ENCODE data around the gene CHMP6. TPM values are rescaled to one million over a fixed set of nuclear protein-coding genes. Genes with fewer than 3 reads are reported as not detected.
"Not testable (repeated sequence)": the region's sequence is repeated elsewhere in the genome, so short reads cannot be mapped to it uniquely, and the experiment has no call there.

Gene CHMP6
- total and polyA plus RNA-seq, 2 donors, result 13.1 to 36.2 TPM

DNA sequence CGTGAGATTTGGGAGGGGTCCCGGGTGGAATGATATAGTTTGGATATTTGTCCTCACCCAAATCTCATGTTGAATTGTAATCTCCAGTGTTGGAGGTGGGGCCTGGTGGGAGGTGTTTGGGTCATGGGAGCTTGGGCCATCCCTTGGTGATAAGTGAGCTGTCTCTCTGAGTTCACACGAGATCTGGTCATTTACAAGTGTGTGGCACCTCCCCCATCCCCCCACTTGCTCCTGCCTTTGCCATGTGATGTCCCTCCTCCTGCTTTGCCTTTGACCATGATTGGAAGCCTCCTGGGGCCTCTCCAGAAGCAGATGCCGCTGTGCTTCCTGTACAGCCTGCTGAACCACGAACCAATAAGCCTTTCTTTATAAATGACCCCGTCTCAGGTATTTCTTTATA, 22.0 kb downstream of the CHMP6 start:
- no peak overlapping the region for H3K27ac ChIP-seq (ENCODE audit: low read depth)
- WGBS, result 69% methylated on average over 6 of the region's 6 CpGs
- no peak for DNase-seq (ENCODE audit: extremely low spot score)
- no peaks in the 10 kb centered on the region for H3K36me3 ChIP-seq (ENCODE audit: insufficient read depth)
- no peak overlapping the region for H3K4me3 ChIP-seq (ENCODE audit: low read depth, low read length)
- H3K4me1 ChIP-seq (ENCODE audit: insufficient read depth), result no peaks in the 10 kb centered on the region

DNA sequence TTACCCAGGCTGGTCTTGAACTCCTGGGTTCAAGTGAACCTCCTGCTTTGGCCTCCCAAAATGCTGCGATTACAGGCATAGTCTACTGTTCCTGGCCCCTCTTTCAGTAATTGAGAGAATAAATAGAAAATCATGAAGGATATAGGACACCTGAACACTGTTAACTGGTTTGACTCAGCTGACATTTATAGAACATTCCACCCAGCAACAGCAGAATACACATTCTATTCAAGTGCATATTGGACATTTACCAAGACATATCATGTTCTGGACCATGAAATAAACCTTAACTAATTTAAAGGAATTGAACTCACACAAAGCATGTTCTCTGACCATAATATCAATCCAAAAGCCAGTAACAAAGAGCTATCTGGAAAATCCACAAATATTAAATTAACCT, 23.5 kb downstream of the CHMP6 start:
- DNase-seq (ENCODE audit: extremely low spot score), result no peak
- Histone ChIP-seq H3K36me3 (ENCODE audit: insufficient read depth) (no peaks in the 10 kb centered on the region), H3K4me3 (ENCODE audit: low read depth, low read length) (no peak overlapping the region), H3K27ac (ENCODE audit: low read depth) (no peak overlapping the region), H3K4me1 (ENCODE audit: insufficient read depth) (no peaks in the 10 kb centered on the region)
- 63% methylated on average over 1 of the region's 1 CpG for WGBS

DNA sequence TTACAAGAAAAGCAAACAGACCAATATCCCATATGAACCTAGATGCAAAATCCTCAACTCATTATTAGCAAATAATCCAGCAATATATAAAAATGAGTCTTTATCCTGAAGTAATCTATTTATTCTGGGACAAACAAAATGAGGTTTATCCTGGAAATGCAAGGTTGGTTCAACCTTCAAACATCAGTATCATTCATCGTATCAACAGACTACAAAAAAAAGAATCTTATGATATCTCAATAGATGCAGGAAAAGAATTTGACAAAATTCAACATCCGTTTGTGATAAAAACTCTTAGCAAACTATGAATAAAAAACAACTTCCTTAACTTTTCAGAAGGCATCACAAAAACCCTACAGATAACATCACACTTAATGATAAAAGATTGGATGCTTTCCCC, 24.9 kb downstream of the CHMP6 start:
- no peak for DNase-seq (ENCODE audit: extremely low spot score)
- H3K4me3 ChIP-seq (ENCODE audit: low read depth, low read length), result no peak overlapping the region
- H3K27ac ChIP-seq (ENCODE audit: low read depth), result no peak overlapping the region
- 90% methylated on average over 2 of the region's 2 CpGs for WGBS
- no peaks in the 10 kb centered on the region for H3K4me1 ChIP-seq (ENCODE audit: insufficient read depth)
- H3K36me3 ChIP-seq (ENCODE audit: insufficient read depth), result no peaks in the 10 kb centered on the region

DNA sequence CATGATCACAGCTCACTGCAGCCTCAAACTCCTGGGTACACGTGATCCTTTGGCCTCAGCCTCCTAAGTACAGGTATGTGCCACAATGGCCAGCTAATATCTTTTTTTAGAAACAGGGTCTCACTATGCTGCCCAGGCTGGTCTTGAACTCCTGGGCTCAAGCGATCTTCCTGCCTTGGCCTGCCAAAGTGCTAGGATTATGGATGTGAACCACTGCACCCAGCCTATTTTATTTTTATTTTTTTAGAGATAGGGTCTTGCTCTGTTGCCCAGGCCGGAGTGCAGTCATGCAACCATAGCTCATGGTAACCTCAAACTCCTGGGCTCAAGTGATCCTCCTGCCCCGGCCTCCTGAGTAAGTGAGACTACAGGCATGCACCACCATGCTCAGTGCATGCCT, 25.7 kb downstream of the CHMP6 start:
- DNase-seq (ENCODE audit: extremely low spot score); H3K36me3 ChIP-seq (ENCODE audit: insufficient read depth); H3K27ac ChIP-seq (ENCODE audit: low read depth); H3K4me1 ChIP-seq (ENCODE audit: insufficient read depth); H3K4me3 ChIP-seq (ENCODE audit: low read depth, low read length): not testable (repeated sequence)
- WGBS, result 95% methylated on average over 4 of the region's 4 CpGs

DNA sequence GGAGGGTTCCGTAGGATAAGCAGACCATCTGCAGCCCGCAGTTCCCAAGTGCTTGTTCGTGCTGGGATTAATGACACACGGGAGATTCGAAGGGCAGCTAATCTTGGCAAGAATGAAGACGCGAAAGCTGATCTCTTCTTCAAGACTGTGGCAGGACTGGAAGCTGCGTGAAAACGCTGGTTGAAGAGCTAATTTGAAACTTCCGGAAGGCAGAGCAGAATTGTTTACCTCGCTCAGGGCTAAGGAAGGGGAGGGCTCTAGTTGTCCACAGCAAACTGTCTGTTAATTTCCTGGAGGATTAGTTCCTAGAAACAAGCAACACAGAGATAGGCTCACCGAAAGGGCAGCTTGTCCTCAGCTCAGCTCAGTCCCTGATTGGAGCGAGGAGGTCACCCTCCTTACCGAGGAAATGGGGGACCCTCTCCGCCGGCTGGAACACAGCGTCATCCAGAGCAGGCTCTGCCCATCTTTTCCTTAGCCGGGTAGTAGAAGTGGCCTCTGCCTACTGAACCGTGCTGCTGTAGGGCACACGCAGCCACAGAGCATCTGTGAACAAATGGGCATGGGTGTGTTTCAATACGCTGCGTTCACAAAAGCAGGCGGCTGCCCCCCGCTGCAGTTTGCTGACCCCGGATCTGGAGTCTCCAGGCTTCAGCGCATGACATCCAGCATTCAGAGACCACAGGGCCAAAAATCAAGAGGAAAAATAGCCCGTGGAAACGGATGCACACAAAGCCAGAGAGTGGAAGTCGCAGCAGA, 26.6 kb downstream of the CHMP6 start:
- DNase-seq (ENCODE audit: extremely low spot score), result no peak
- peak overlapping the region; percentile 90 for H3K27ac ChIP-seq (ENCODE audit: low read depth)
- WGBS, result 8% methylated on average over 29 of the region's 29 CpGs
- no peaks in the 10 kb centered on the region for H3K36me3 ChIP-seq (ENCODE audit: insufficient read depth)
- peak overlapping the region; percentile 20 for H3K4me3 ChIP-seq (ENCODE audit: low read depth, low read length)
- no peaks in the 10 kb centered on the region for H3K4me1 ChIP-seq (ENCODE audit: insufficient read depth)

DNA sequence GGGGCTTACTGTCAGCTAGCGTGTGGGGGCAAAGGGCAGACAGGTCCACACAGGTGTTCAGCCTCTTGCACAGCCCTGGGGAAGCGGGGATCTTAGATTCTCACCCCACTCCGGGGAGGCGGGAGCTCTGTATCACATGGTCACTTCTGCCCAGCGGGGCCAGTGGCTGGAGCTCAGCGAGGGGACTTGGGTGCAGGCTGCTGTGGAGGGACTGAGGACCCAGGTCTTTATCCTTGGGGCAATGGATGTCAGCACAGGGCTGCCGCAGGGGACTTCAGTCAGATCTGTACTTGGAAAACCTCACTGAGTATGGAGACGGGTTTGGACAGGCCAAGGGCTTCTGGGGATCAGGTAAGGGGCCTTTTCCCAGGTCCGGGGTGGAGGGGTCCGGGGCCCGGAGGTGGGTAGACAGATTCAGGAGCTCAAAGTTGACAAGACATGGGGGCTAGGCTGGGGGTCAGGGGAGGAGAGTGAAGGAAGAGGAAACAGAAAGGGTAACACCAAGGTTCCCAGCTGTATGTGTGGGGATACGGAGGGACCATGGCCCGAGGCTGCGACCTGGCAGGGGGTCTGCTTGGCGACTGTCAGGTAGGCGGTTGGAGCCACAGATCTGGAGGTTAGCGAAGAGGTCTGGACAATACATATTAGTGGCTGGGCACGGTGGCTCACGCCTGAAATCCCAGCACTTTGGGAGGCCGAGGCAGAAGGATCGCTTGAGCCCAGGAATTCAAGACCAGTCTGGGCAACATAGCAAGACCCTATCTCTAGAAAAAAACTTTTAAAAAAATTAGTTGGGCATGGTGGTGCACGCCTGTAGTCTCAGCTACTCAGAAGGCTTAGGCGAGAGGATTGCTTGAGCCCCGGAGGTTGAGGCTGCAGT, 28.2 kb downstream of the CHMP6 start:
- no peaks in the 10 kb centered on the region for H3K4me1 ChIP-seq (ENCODE audit: insufficient read depth)
- WGBS, result 87% methylated on average over 24 of the region's 24 CpGs
- H3K4me3 ChIP-seq (ENCODE audit: low read depth, low read length), result no peak overlapping the region
- H3K27ac ChIP-seq (ENCODE audit: low read depth), result no peak overlapping the region
- H3K36me3 ChIP-seq (ENCODE audit: insufficient read depth), result no peaks in the 10 kb centered on the region
- no peak for DNase-seq (ENCODE audit: extremely low spot score)

DNA sequence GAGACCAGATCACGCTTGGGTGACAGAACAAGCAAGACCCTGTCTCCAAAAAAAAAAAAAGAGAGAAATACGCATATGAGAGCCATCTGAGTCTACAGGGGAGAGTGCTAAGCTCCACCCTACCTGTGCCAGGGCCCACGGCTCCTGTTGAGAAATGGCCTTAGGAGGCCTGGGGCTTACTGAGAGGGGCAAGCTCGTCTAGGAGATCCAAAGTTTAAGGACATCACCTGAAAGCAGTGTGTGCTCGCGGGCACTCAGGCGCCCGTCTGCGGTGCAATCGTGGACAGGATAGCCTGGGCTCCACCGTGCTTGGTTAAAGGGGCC, 28.8 kb downstream of the CHMP6 start:
- Histone ChIP-seq H3K4me1 (ENCODE audit: insufficient read depth) (no peaks in the 10 kb centered on the region), H3K27ac (ENCODE audit: low read depth) (no peak overlapping the region), H3K4me3 (ENCODE audit: low read depth, low read length) (no peak overlapping the region), H3K36me3 (ENCODE audit: insufficient read depth) (no peaks in the 10 kb centered on the region)
- 91% methylated on average over 11 of the region's 11 CpGs for WGBS
- DNase-seq (ENCODE audit: extremely low spot score), result no peak

DNA sequence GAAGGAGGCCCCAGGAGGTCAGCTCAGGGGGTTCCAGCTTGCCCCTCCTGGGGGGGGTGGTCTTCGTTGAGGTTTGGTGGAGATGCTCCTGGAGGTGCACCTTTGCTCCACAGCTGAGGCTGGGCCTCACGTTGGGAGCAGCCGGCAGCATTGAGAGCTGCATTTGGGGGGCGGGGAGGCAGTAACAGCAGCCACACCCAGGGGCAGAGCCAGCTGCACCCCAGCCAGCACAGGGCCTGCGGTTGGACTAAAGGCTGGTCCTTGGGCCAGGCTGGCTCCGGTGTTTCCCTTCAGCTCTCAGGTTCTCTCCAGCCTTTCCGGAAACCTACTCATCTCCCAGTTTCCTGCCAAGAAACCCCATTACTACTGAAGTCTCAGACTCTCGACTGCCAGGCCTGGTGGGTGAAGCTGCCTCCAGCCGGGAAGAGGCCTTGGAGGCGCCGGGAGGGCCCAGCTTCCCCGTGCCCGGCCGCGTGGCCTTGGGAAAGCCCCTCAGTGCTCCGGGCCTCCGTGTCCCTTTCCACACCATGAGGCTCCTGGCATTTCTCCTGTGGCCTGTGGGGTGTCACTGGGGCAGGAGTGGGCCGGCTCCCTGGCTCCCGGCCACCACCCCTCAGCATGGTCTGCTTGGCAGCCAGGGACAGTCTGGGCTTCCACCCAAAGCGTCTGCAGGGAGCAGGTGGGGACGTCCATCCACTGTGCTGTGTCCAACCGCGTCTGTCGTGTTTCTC, 29.3 kb downstream of the CHMP6 start:
- Histone ChIP-seq H3K36me3 (ENCODE audit: insufficient read depth) (no peaks in the 10 kb centered on the region), H3K4me1 (ENCODE audit: insufficient read depth) (no peaks in the 10 kb centered on the region), H3K27ac (ENCODE audit: low read depth) (no peak overlapping the region), H3K4me3 (ENCODE audit: low read depth, low read length) (no peak overlapping the region)
- no peak for DNase-seq (ENCODE audit: extremely low spot score)
- 35% methylated on average over 24 of the region's 24 CpGs for WGBS

DNA sequence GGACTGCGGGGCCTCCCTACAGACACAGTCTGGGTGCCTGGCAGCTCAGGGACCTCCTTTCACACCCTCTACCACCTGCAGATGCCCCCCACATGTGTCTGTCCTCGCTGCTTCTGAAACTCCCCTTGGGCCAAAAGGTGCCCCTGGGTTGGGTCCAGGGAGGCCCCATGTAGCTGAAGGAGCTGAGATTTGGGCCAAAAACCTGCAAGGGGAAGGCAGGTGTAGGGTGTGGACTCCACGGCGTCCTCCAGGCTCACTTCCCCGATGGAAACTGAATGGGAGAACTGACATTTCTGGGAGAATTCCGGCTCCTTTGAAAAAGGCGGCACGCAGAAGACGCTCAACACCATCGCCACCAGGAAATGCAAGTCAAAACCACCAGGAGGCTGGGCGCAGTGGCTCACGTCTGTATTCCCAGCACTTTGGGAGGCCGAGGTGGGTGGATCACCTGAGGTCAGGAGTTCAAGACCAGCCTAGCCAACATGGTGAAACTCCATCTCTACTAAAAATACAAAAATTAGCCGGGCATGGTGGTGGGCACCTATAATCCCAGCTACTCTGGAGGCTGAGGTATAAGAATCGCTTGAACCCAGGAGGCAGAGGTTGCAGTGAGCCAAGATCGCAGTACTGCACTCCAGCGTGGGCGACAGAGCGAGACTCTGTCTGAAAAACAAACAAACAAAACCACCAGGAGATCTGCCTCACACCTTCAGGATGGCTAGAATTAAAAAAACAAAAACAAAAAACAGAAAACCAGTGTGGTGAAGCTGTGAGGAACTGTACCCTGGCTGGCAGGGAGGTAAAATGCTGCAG, 30.1 kb downstream of the CHMP6 start:
- WGBS, result 89% methylated on average over 19 of the region's 19 CpGs
- no peak overlapping the region for H3K4me3 ChIP-seq (ENCODE audit: low read depth, low read length)
- H3K4me1 ChIP-seq (ENCODE audit: insufficient read depth), result no peaks in the 10 kb centered on the region
- H3K27ac ChIP-seq (ENCODE audit: low read depth), result no peak overlapping the region
- H3K36me3 ChIP-seq (ENCODE audit: insufficient read depth), result no peaks in the 10 kb centered on the region
- DNase-seq (ENCODE audit: extremely low spot score), result no peak

DNA sequence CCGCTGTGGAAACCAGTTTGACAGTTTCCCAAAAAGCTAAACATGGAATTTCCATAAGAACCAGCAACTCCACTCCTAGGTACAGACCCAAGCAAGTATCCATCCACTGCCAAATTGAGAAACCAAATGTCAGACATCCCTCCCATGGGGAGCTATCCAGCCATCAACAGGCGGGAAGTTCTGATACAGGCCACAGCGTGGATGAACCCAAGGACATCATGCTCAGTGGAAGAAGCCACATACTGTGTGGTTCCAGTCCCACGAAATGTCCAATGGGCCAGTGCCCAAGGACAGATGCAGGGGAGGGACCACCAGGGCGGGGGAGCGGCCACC, 30.7 kb downstream of the CHMP6 start:
- H3K36me3 ChIP-seq (ENCODE audit: insufficient read depth), result no peaks in the 10 kb centered on the region
- H3K4me1 ChIP-seq (ENCODE audit: insufficient read depth), result no peaks in the 10 kb centered on the region
- no peak overlapping the region for H3K27ac ChIP-seq (ENCODE audit: low read depth)
- DNase-seq (ENCODE audit: extremely low spot score), result no peak
- 93% methylated on average over 6 of the region's 6 CpGs for WGBS
- no peak overlapping the region for H3K4me3 ChIP-seq (ENCODE audit: low read depth, low read length)

DNA sequence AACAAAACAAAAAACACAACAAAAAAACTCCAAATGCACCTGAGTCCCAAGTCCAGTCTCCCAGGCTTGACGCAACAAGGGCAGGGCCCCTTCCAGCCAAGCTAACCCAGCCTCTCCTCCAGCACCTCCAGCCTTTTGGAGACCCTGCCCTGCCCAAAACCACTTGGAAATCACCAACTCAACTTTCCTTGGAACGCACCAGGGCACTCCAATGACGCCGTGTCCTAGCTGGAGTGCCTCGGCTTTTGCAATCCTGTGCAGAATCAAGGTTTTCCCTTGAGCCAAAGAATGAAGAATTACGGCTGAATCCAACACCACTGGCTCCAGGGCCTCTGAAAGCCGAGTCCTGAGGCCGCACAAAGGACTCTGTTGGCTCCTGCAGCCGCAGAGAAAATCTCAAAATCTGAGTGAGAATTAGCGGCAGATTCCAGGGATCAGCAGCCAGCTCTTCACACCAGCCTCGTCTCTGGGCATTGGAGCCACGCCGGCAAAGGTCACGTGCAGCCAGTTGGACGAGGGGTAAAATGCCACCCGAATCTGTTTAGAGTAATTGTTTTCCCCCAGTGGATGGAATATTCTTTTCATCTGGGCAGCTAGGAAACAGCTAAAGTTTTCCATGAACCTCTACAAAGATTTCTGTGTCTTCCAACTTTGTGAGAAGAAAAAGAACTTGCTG, 33.6 kb downstream of the CHMP6 start:
- Histone ChIP-seq H3K4me3 (ENCODE audit: low read depth, low read length) (no peak overlapping the region), H3K4me1 (ENCODE audit: insufficient read depth) (no peaks in the 10 kb centered on the region), H3K36me3 (ENCODE audit: insufficient read depth) (no peaks in the 10 kb centered on the region), H3K27ac (ENCODE audit: low read depth) (no peak overlapping the region)
- DNase-seq (ENCODE audit: extremely low spot score), result no peak
- 70% methylated on average over 16 of the region's 16 CpGs for WGBS

DNA sequence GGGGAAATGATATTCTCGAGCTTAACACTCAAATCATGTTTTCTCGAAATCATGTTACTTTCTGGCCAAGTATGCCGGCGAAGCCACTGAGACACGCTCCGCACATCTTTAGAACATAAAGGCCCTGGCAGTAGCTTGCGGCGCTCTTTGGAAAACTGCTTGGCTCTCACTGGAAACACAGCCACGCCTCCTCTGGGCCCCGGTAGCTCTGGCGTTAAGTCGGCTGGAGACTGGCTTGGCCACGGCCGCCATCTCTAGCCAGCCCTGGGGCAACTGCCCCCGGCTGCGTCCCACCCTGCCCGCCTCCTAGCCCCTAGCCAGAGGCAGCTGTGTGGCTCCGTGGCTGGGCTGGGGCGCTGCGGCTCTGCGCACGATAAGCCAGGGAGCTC, 34.1 kb downstream of the CHMP6 start:
- no peak for DNase-seq (ENCODE audit: extremely low spot score)
- no peak overlapping the region for H3K4me3 ChIP-seq (ENCODE audit: low read depth, low read length)
- no peaks in the 10 kb centered on the region for H3K4me1 ChIP-seq (ENCODE audit: insufficient read depth)
- H3K36me3 ChIP-seq (ENCODE audit: insufficient read depth), result no peaks in the 10 kb centered on the region
- no peak overlapping the region for H3K27ac ChIP-seq (ENCODE audit: low read depth)
- WGBS, result 73% methylated on average over 22 of the region's 22 CpGs
